Measurements from ENCODE around the gene GGT1.
"Not testable (repeated sequence)": the region's sequence is repeated elsewhere in the genome, so short reads cannot be mapped to it uniquely, and the experiment has no call there.

Gene GGT1

GRCh38 chr22:24602847-24603769 is at the start of gene GGT1:
Gene GGT1 (plus strand): TSS chr22:24603193. CDS start chr22:24611082, 7,889 bp downstream.
- DNase-seq = not testable (repeated sequence)

- DNase-seq = no peak
These were observed 49.2 kb upstream of the GGT1 start for GRCh38 chr22:24553597-24554312.

- no peak for DNase-seq
These were observed 48.5 kb upstream of the GGT1 start, which contains the start of gene GUCD1 for GRCh38 chr22:24554313-24555164. Gene GUCD1 (minus strand): TSS chr22:24555138. CDS start chr22:24554991, 147 bp downstream.

DNA sequence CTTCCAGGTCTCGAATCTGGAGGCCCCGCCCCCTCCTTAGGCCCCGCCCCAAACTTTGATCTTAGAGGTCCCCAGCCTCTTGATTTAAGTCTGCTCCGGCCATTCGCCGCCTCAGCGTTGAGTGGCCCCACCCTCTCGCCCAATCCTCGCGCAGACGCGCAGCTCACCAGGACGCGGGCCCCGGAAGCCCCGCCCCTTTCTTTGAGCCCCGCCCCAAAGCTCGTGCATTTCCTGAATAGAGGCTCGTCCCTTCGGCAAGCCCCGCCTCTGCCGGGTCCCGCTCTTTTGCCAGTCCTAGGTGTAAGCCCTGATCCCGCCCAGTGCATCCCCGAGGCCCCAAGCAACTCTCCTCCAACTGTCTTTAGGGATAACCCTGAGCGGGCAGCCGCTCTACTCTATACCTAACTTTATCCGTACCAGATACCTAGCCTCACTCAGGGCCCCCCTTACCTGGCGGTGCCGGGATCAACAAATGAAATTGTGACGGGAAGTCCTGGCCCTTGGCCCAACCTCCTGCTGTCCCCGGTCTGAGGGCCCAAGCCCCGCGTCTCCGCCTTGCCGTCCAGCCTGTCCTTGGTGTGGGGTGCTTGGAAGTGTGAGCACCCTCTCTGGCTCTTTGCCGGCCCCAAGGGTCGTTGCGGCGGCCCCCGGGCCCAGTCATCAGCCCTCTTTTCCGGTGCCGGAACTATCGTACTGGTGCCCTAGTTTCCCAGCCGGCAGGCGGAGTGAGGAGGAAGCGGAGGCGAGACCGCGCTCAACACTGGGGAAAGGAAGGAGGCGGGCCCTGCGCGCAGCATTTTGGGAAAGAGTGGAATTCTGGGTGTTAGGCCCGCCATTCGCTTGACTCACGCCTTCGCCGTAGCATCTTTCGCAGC is 47.6 kb upstream of the GGT1 start, which contains the start of gene SNRPD3:
SNRPD3 (plus strand) TSS at position 835 of the 875 bp plus-strand sequence. CDS start 1,676 bp downstream, outside the sequence.
- peak; percentile 87 to 94 for DNase-seq

DNA sequence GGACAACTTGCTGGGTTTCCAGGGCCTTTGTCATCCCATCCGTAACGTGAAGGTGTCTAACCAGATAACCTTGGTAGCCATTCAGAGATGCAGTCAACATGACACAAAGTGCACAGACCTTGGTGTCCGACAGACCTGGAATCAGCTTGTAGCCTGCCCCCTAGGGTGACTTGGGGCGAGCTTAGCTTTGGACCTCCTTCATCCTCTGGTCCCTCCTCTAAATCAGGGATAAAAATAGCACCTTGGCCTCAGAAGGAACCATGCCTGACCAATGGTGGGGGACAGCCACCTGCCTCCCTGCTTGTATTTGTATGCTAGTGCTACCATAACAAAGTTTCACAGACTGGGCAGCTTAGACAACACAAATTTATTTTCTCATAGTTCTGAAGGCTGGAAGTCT is 43.5 kb upstream of the GGT1 start:
- no peak for DNase-seq

- no peak for DNase-seq
These were observed 39.7 kb upstream of the GGT1 start for GRCh38 chr22:24563246-24563645.

GRCh38 chr22:24564376-24565058 is 38.5 kb upstream of the GGT1 start:
- no peak for DNase-seq

DNA sequence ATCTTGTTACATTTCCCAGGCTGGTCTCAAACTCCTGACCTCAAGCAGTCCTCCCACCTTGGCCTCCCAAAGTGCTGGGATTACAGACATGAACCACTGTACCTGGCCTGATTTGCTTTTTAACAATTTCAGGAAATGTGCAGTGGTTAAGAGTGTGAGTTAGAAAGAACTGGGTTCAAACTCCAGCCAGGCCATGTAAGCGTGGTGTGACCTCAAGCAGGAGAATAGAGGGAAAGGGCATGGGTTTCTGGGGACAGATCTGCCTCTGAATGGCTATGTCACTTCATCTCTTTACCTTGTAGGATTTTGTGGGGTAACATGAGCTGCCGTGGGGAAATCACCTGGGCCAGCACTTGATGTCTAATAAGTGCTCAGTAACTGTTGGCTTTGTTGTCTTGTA is 37.9 kb upstream of the GGT1 start:
- no peak for DNase-seq

- no peak for DNase-seq
These were observed 36.0 kb upstream of the GGT1 start for GRCh38 chr22:24566899-24567511.

- DNase-seq = no peak
These were observed 35.3 kb upstream of the GGT1 start for GRCh38 chr22:24567668-24568067.

- DNase-seq = no peak
These were observed 31.7 kb upstream of the GGT1 start for GRCh38 chr22:24571266-24571665.

GRCh38 chr22:24576778-24577177 is 26.2 kb upstream of the GGT1 start:
- DNase-seq = no peak

DNA sequence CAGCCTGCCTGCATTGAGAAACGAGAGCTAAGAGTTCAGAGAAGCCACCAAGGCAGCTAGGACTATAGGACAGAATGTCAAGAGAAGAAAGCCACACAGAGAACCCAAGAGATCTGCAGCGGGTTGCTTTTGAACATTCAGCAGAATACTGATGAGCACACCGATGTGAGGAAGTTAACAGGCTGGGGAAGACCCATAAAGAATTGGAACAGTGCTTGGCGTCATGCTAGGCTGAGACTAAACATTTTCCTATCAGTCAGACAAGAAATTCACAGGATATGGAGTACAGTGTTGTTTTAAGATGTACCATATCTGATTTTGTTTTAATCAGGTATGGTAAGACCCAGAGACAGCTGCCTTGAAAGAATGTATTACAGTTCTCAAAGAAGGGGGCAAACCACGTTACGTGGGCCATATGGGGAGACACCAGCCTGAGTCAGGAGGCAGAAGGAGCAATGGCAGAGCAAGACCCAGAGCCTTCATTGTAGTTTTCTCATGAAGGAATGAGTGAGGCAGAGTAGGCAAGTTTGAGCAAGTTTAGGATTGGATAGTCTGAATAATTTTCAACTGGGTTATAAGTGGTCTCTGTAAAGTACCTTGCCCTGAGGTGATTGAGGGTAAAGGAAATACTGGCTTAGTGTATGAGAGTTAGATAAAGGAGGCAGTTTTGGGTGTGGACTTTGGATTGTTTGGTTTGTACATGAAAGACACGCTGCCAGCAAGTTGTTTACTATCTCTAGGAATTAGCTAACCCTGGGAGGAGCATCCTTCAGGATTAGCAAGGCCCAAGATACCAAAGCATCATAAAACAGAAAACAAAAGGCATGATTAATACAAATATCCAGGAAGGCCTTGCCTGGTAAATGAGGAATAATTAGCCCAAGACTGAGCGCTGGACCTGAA is 24.4 kb upstream of the GGT1 start:
- no peak for DNase-seq

GRCh38 chr22:24579258-24579601 is 23.8 kb upstream of the GGT1 start:
- DNase-seq = no peak

- no peak for DNase-seq
These were observed 22.7 kb upstream of the GGT1 start for GRCh38 chr22:24580276-24580675.

- DNase-seq = no peak
These were observed 20.8 kb upstream of the GGT1 start for GRCh38 chr22:24582056-24582814.

- DNase-seq = no peak
These were observed 19.5 kb upstream of the GGT1 start for GRCh38 chr22:24583221-24584165.

Measured in SW 1271 (cell line).